WERI-Rb-1 (cell line): ENCODE results near the gene MVB12A.

Experiments used
- DNase-seq: peaks from one replicate; pipeline ENCODE4 v3.0.0-alpha.2; 2020
- H3K27ac ChIP-seq: fragments of 250-450 bp; sonication (Bioruptor Pico); 2 replicates; pipeline ENCODE4 v1.5.1; 2020; ENCODE audit warnings: mild to moderate bottlenecking, moderate library complexity
- H3K27me3 ChIP-seq: fragments of 250-450 bp; sonication (Bioruptor Pico); 2 replicates; pipeline ENCODE4 v1.5.1; 2021; ENCODE audit warnings: mild to moderate bottlenecking, low read depth, moderate library complexity; ENCODE audit not compliant: insufficient read depth, severe bottlenecking
- H3K36me3 ChIP-seq: fragments of 250-450 bp; sonication (Bioruptor Pico); 2 replicates; pipeline ENCODE4 v1.5.1; 2020; ENCODE audit warnings: mild to moderate bottlenecking, moderate library complexity
- H3K4me3 ChIP-seq: 2 replicates; pipeline ENCODE4 v1.5.1; 2011; ENCODE audit warnings: low read depth, mild to moderate bottlenecking, control low read depth, low read length
- H3K9me3 ChIP-seq: fragments of 250-450 bp; sonication (Bioruptor Pico); 2 replicates; pipeline ENCODE4 v1.5.1; 2021; ENCODE audit warnings: mild to moderate bottlenecking, moderate library complexity; ENCODE audit not compliant: severe bottlenecking
- CTCF ChIP-seq: IDR thresholded peaks from 2 replicates; pipeline ENCODE4 v1.5.1; 2011; ENCODE audit warnings: low read depth, mild to moderate bottlenecking, control low read depth, inconsistent platforms, low read length

Gene MVB12A

GRCh38 chr19:17402982-17403855 lies 16.6 kb upstream of the MVB12A start:
- Histone ChIP-seq H3K9me3 (no peaks in the 10 kb centered on the region), H3K27ac (no peak overlapping the region), H3K4me3 (no peak overlapping the region), H3K36me3 (no peaks in the 10 kb centered on the region), H3K27me3 (no peaks in the 10 kb centered on the region)
- TF ChIP-seq CTCF = no peak
- DNase-seq = no peak

- H3K27ac ChIP-seq = no peak overlapping the region
- no peak for DNase-seq
- H3K36me3 ChIP-seq = no peaks in the 10 kb centered on the region
- no peak overlapping the region for H3K4me3 ChIP-seq
- TF ChIP-seq CTCF = no peak
- no peaks in the 10 kb centered on the region for H3K9me3 ChIP-seq
- no peaks in the 10 kb centered on the region for H3K27me3 ChIP-seq
Measured at GRCh38 chr19:17404015-17404414, 15.8 kb upstream of the MVB12A start.

- Histone ChIP-seq H3K27ac (no peak overlapping the region), H3K36me3 (no peaks in the 10 kb centered on the region), H3K27me3 (no peaks in the 10 kb centered on the region), H3K4me3 (no peak overlapping the region), H3K9me3 (no peaks in the 10 kb centered on the region)
- DNase-seq = no peak
- no peak for TF ChIP-seq CTCF
Measured at GRCh38 chr19:17404621-17405249, 15.1 kb upstream of the MVB12A start.

- no peak within 1 kb of the TSS for H3K4me3 ChIP-seq
- no peaks in the 10 kb centered on the region for H3K9me3 ChIP-seq
- no peak within 1 kb of the TSS for H3K27ac ChIP-seq
- no peaks in the 10 kb centered on the region for H3K36me3 ChIP-seq
- no peak for DNase-seq
- no peak for TF ChIP-seq CTCF
- no peaks in the 10 kb centered on the region for H3K27me3 ChIP-seq
Measured at GRCh38 chr19:17405250-17406045, 14.4 kb upstream of the MVB12A start, which contains the start of gene BST2. Gene BST2, minus strand, starts transcription at chr19:17405630. Its CDS starts 55 bp downstream, at chr19:17405575.

GRCh38 chr19:17406046-17406886 lies 13.6 kb upstream of the MVB12A start:
- Histone ChIP-seq H3K27ac (no peak overlapping the region), H3K4me3 (no peak overlapping the region)

More at GRCh38 chr19:17406046-17406886, 13.6 kb upstream of the MVB12A start:
- TF ChIP-seq CTCF = no peak
- Histone ChIP-seq H3K9me3 (no peaks in the 10 kb centered on the region), H3K36me3 (no peaks in the 10 kb centered on the region), H3K27me3 (no peaks in the 10 kb centered on the region)
- DNase-seq = no peak
